NCI-H526 treated with DMSO at 0.1 percent for 48 hours (cell line): ENCODE data around the gene NBAS.

Experiments
- DNase-seq: peaks from one replicate; lab custom pipeline; 2025; lab: John Stamatoyannopoulos, UW

The NBAS gene

GRCh38 chr2:15591373-15591691 lies 30.2 kb upstream of the NBAS start:
- no peak for DNase-seq

- DNase-seq, result peak; percentile 100
Observed at GRCh38 chr2:15588329-15588919, 27.3 kb upstream of the NBAS start.

- DNase-seq, result no peak
Observed at GRCh38 chr2:15584767-15585469, 23.8 kb upstream of the NBAS start.

- DNase-seq, result no peak
Observed at GRCh38 chr2:15584316-15584715, 23.2 kb upstream of the NBAS start.

- DNase-seq, result no peak
Observed at GRCh38 chr2:15583826-15584225, 22.7 kb upstream of the NBAS start.

GRCh38 chr2:15582710-15583357 lies 21.7 kb upstream of the NBAS start:
- DNase-seq, result no peak

GRCh38 chr2:15580451-15580850 lies 19.3 kb upstream of the NBAS start:
- no peak for DNase-seq

- DNase-seq, result peak; percentile 99
Observed at GRCh38 chr2:15579641-15580040, 18.5 kb upstream of the NBAS start.

- DNase-seq, result peak; percentile 100
Observed at GRCh38 chr2:15577071-15577735, 16.1 kb upstream of the NBAS start.

GRCh38 chr2:15571729-15572128 lies 10.6 kb upstream of the NBAS start:
- DNase-seq, result no peak

- DNase-seq, result no peak
Observed at GRCh38 chr2:15570104-15570503, 9.0 kb upstream of the NBAS start.

GRCh38 chr2:15568874-15569273 lies 7.7 kb upstream of the NBAS start:
- DNase-seq, result no peak

- DNase-seq, result no peak
Observed at GRCh38 chr2:15566912-15567311, 5.8 kb upstream of the NBAS start.

- DNase-seq, result no peak
Observed at GRCh38 chr2:15565994-15566671, 5.0 kb upstream of the NBAS start.

- DNase-seq, result no peak
Observed at GRCh38 chr2:15565392-15565791, 4.3 kb upstream of the NBAS start.

GRCh38 chr2:15563227-15564100 lies 2.3 kb upstream of the NBAS start:
- peak; percentile 100 for DNase-seq

GRCh38 chr2:15562354-15563031 lies 1.4 kb upstream of the NBAS start:
- DNase-seq, result no peak

GRCh38 chr2:15561574-15562344 lies 625 bp upstream of the NBAS start:
- peak; percentile 100 for DNase-seq

- DNase-seq, result peak; percentile 100
Observed at GRCh38 chr2:15560140-15560987, 770 bp downstream of the NBAS start.
